ENCODE measurements around the gene CRADD.
"Not testable (repeated sequence)": the region's sequence is repeated elsewhere in the genome, so short reads cannot be mapped to it uniquely, and the experiment has no call there.

The CRADD gene

DNA sequence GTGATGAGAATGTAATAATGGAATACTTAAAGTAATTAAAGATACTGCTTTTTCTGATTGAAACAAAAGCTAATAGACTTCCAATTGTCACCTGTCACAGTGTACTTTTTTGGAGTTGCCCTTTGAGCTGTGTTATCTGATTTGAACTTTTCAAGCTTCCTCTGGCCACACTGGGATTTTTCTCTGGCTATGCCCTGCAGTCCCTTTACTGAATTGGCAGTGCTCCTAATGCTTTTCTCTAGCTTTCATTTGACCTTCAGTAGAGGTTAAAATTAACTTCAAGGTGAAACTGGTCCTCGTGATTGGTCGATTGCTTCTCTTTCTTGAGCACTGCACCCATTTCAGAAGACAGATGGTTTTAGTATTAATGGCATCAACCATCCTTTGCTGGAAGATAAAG, 89.2 kb downstream of the CRADD start:
- peak overlapping the region in 1 of 2 donors; percentile 60 for H3K27ac Mint-ChIP-seq
- no peaks in the 10 kb centered on the region for H3K36me3 Mint-ChIP-seq (ENCODE audit: insufficient read depth)
- H3K27me3 Mint-ChIP-seq: no peaks in the 10 kb centered on the region
- H3K4me1 Mint-ChIP-seq (ENCODE audit: low read depth in 2 of 2): peaks cover 20 to 30% of the 10 kb centered on the region in 2 donors
- H3K9me3 Mint-ChIP-seq: no peaks in the 10 kb centered on the region
- DNase-seq (no peak), ATAC-seq (replicated peaks) (no peak)
- H3K4me3 Mint-ChIP-seq: no peak overlapping the region

DNA sequence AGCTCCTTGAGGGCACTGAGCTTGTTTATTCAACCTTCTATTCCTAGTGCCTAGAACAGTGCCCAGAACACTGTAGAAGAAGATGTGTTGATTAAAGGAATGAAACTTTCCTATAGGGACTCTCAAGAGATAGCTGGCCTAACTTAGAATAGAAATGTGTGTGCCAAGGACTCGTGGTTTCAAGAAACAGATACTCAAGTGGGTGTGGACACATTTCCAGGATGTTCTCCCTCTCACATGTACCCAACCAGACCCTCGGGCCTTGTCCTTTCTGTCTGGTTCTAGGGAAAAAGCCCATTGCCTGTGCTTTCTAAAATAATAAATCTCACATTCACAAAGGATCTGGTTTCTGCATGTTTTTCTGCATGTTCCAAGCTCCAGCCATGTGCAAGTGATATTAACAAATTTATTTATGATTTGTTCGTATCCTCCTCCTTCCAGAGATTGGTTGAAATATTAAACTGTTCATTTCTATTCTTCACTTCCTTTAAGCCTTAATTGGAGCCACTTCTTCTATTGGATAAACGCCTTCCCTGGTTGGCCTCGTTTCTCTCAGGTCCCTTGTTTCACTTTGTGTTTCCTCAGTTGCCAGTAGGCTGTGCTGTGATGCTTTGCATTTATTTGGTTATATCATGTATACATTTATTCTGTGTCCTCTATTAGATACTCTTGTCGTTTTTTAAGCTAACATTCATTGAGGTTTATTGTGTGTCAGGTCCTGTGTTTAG, 89.8 kb downstream of the CRADD start:
- H3K36me3 Mint-ChIP-seq (ENCODE audit: insufficient read depth): peaks cover 2% of the 10 kb centered on the region
- ATAC-seq (replicated peaks): peak; percentile 80
- peak overlapping the region; percentile 3 to 25 for H3K4me3 Mint-ChIP-seq
- H3K27me3 Mint-ChIP-seq: no peaks in the 10 kb centered on the region
- H3K9me3 Mint-ChIP-seq: no peaks in the 10 kb centered on the region
- H3K27ac Mint-ChIP-seq: peak overlapping the region; percentile 35 to 60
- DNase-seq: peak in 2 of 3 experiments; percentile 24 to 27
- peaks cover 24 to 36% of the 10 kb centered on the region in 2 donors for H3K4me1 Mint-ChIP-seq (ENCODE audit: low read depth in 2 of 2)

DNA sequence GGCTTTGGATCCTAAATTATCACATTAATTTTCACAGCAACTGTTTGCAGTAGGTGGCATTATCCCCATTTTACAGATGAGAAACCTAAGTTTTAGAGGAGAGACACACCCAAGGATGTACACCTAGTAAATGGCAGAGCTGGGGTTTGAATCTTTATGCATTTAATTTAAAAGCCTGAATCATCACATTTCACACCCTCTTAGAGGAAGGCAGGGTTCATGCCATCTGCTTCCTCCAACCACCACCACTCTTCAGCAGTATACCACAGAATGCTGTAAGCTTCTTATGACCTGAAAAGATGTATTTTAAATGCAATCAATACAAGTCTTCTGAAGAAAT, 90.3 kb downstream of the CRADD start:
- Mint-ChIP-seq H3K4me1 (ENCODE audit: low read depth in 2 of 2) (peaks cover 29 to 42% of the 10 kb centered on the region in 2 donors), H3K27me3 (no peaks in the 10 kb centered on the region), H3K4me3 (peak overlapping the region; percentile 3 to 25), H3K27ac (peak overlapping the region; percentile 35 to 60), H3K9me3 (no peaks in the 10 kb centered on the region), H3K36me3 (ENCODE audit: insufficient read depth) (peaks cover 4% of the 10 kb centered on the region)
- ATAC-seq (replicated peaks): peak; percentile 76
- no peak for DNase-seq

DNA sequence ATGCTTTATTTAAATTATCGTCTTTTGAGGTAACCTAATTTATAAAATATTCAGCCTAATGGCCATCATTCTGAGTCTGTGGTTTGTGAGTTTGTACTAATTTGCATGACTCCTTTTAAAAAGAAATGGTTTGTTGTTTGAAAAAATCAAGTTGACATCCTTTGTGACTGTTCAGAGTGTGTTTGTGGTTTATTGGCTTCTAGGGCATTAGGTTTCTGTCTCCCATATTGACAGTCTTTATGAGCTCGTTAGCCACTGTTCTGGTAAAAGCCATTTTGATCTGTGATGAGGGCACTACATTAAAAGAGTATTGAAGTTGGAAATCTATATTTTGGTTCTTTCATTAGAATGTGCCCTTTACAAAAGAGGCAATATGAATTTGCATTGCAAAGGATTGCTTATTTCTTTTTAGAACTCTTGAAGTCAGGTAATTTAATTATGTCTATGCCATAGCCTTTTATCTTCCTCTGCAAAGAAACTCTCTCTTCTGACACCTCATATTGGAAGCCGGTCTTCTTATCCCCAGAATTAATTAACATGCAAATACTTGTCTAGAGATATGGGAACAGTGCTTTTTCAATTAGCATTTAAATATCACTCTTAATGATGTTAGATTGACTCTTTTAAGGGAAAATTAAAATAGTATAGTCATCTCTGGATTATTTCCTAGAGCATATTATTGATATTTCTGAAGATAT, 95.0 kb downstream of the CRADD start:
- Mint-ChIP-seq H3K4me3 (peak overlapping the region in 1 of 2 donors; percentile 26), H3K27ac (peak overlapping the region; percentile 77 to 79), H3K36me3 (ENCODE audit: insufficient read depth) (peaks cover 15% of the 10 kb centered on the region), H3K9me3 (no peaks in the 10 kb centered on the region), H3K27me3 (no peaks in the 10 kb centered on the region), H3K4me1 (ENCODE audit: low read depth in 2 of 2) (peaks cover 34 to 37% of the 10 kb centered on the region in 2 donors)
- DNase-seq (no peak), ATAC-seq (replicated peaks) (peak; percentile 51)

DNA sequence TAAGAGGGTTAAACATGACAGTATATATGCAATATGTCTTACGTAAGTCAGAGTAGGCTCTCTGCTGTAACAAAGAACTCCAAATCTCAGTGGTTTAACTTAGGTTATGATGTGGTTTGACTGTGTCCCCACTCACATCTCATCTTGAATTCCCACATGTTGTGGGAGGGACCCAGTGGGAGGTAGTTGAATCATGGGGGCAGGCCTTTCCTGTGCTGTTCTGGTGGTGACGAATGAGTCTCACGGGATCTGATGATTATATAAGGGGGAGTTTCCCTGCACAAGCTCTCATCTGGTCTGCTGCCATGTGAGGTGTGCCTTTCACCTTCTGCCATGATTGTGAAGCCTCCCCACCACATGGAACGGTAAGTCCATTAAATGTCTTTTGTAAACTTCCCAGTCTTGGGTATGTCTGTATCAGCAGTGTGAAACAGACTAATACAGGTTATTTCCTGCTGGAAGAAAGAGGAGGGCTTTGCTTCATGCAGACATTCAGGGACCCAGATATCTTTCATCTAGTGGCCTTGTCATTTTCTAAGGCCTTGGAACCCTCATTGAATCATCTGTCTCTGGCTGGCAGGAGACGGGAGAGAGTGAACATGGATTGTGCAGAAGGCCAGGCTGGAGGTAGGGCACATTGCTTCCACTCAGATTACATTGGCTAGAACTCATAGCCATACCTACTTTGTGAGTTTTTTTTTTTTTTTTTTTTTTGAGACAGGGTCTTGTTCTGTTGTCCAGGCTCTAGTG, 96.1 kb downstream of the CRADD start:
- Mint-ChIP-seq H3K36me3 (ENCODE audit: insufficient read depth) (peaks cover 15% of the 10 kb centered on the region), H3K9me3 (no peaks in the 10 kb centered on the region), H3K4me1 (ENCODE audit: low read depth in 2 of 2) (peaks cover 25% of the 10 kb centered on the region in 2 donors), H3K27me3 (no peaks in the 10 kb centered on the region), H3K27ac (peak overlapping the region; percentile 77 to 79), H3K4me3 (peak overlapping the region in 1 of 2 donors; percentile 26)
- ATAC-seq (replicated peaks): peak; percentile 75
- peak in 2 of 3 experiments; percentile 24 to 29 for DNase-seq

DNA sequence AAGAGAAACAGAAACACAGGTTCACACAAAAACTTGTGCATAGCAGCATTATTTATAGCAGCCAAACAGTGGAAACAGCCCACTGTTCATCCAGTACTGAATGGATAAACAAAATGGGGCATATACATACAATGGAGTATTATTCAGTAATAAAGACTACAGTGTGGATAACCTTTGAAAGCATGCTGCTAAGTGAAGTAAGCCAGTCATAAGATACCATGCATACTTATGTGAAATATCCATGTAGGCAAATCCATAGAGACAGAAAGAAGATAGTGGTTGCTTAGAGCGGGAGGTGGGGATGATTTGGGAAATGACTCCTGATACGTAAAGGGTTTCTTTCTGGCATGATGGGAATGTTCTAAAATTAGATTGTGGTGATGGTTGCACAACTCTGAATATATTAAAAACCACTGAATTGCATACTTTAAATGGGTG, 99.4 kb downstream of the CRADD start:
- DNase-seq: no peak
- H3K4me1 Mint-ChIP-seq (ENCODE audit: low read depth in 2 of 2): peaks cover 15 to 20% of the 10 kb centered on the region in 2 donors
- H3K27ac Mint-ChIP-seq: no peak overlapping the region
- ATAC-seq (replicated peaks): no peak
- H3K27me3 Mint-ChIP-seq: no peaks in the 10 kb centered on the region
- H3K9me3 Mint-ChIP-seq: no peaks in the 10 kb centered on the region
- no peak overlapping the region for H3K4me3 Mint-ChIP-seq
- peaks cover 15% of the 10 kb centered on the region for H3K36me3 Mint-ChIP-seq (ENCODE audit: insufficient read depth)

DNA sequence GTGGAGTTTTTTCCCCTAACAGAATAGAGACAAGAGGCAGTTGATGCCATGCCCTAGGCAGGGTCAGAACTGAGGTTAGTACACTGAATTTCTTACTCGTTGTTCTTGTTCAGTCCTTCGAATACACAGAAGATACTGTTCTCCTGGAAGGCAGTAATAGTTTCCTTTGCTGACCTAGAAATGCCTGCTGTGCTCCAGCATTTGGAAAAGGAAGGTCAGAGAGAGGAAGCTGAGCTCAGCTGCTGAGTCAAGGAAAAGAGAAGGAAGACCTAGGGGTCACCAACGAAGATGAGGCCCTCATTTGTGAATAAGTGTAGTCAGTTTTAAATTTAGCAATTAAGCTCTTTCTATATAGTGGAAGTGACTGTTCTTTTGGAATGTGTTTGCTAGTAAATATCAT, 100.1 kb downstream of the CRADD start:
- Mint-ChIP-seq H3K36me3 (ENCODE audit: insufficient read depth) (peaks cover 10% of the 10 kb centered on the region), H3K4me3 (no peak overlapping the region), H3K27ac (no peak overlapping the region), H3K4me1 (ENCODE audit: low read depth in 2 of 2) (peaks cover 8 to 14% of the 10 kb centered on the region in 2 donors), H3K27me3 (no peaks in the 10 kb centered on the region), H3K9me3 (no peaks in the 10 kb centered on the region)
- DNase-seq: no peak
- ATAC-seq (replicated peaks): no peak

DNA sequence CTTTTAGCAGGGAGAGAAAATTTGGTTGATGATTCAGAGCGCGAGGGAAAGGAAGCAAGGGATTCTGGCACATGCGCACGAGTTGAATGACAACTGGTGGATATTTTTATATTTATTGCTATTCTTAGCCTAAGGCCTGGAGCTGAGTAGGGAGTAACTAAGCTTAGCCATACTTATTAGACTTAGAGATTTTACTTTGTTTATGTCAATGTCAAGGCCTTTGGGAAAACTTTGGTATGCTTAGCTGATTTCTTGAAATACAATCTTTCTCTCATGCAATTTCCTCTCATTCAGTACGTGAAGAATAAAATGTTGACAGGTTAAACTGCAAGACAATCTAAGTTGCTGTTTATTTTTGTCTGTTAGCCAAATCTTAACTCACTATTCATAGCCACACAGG, 101.1 kb downstream of the CRADD start:
- Mint-ChIP-seq H3K9me3 (no peaks in the 10 kb centered on the region), H3K4me1 (ENCODE audit: low read depth in 2 of 2) (peaks cover 2 to 4% of the 10 kb centered on the region in 2 donors), H3K27ac (no peak overlapping the region), H3K36me3 (ENCODE audit: insufficient read depth) (peaks cover 5% of the 10 kb centered on the region), H3K27me3 (no peaks in the 10 kb centered on the region), H3K4me3 (no peak overlapping the region)
- ATAC-seq (replicated peaks) (no peak), DNase-seq (no peak)

DNA sequence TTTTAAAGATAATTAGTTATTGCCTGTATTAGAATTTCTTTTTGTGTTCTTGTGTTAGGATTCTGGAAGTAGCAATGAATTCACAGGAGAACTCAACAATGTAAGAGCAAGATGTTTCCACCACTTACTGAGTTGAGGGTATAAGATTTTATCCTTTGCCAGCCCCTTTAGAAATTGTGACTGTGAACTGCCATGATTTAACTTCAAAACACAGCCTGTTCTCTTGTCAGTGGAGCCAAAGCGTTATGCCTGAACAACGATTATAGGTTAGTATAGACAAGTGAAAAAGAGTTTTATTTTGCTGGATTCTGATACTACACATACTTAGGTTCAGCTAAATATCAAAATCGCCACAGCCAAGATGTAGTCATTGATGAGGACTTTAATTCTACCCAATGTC, 101.6 kb downstream of the CRADD start:
- ATAC-seq (replicated peaks): no peak
- no peak for DNase-seq
- H3K4me1 Mint-ChIP-seq (ENCODE audit: low read depth in 2 of 2): peaks cover 0 to 3% of the 10 kb centered on the region in 2 donors
- no peak overlapping the region for H3K4me3 Mint-ChIP-seq
- H3K36me3 Mint-ChIP-seq (ENCODE audit: insufficient read depth): peaks cover 3% of the 10 kb centered on the region
- no peak overlapping the region for H3K27ac Mint-ChIP-seq
- no peaks in the 10 kb centered on the region for H3K27me3 Mint-ChIP-seq
- no peaks in the 10 kb centered on the region for H3K9me3 Mint-ChIP-seq

DNA sequence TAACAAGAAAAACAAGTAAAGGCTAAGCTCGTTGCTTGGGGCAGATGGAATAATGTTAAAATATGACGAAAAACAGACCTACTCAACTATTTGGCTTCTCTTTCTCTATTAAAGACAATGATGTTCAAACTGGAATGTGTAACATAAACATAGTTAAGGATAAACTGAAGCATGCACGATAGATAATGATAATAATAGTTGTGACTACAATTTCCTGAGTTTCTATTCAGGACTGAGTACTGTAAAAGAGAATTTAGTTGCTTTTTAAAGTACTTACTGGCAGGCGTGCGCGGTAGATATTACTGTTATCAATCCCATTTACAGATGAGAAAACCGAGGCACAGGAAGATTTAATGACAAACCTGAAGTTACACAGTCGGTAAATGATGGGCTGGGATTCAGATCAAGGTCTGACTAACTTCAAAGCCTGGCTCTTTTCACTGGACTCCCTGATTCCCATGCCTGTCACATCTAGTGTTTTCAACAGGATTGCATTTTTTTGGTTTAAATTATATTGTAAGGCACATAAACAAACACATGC, 103.0 kb downstream of the CRADD start:
- Mint-ChIP-seq H3K27ac (no peak overlapping the region), H3K27me3 (no peaks in the 10 kb centered on the region), H3K4me1 (ENCODE audit: low read depth in 2 of 2) (peaks cover 12 to 13% of the 10 kb centered on the region in 2 donors), H3K4me3 (no peak overlapping the region), H3K36me3 (ENCODE audit: insufficient read depth) (no peaks in the 10 kb centered on the region), H3K9me3 (no peaks in the 10 kb centered on the region)
- no peak for DNase-seq
- no peak for ATAC-seq (replicated peaks)

DNA sequence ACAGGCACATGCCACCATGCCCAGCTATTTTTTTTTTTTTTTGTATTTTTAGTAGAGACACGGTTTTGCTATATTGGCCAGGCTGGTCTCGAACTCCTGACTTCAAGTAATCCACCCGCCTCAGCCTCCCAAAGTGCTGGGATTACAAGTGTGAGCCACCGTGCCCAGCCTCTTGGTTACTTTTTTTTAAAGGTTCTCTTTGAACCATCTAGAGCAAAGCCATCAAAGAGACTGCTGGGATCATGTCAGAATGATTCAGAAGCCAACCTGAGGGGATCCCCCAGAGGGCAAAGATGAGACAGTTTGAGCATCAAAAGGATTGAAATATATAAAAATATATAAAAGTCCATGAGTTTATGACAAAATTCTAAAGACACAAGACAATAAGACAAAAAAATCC, 103.7 kb downstream of the CRADD start:
- DNase-seq, H3K27ac Mint-ChIP-seq, H3K4me3 Mint-ChIP-seq: not testable (repeated sequence)

DNA sequence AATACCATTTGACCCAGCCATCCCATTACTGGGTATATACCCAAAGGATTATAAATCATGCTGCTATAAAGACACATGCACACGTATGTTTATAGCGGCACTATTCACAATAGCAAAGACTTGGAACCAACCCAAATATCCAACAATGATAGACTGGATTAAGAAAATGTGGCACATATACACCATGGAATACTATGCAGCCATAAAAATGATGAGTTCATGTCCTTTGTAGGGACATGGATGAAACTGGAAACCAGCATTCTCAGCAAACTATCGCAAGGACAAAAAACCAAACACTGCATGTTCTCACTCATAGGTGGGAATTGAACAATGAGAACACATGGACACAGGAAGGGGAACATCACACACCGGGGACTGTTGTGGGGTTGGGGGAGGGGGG, 104.8 kb downstream of the CRADD start:
- not testable (repeated sequence) for H3K4me3 Mint-ChIP-seq; DNase-seq; ATAC-seq (replicated peaks); H3K27ac Mint-ChIP-seq; H3K36me3 Mint-ChIP-seq (ENCODE audit: insufficient read depth); H3K9me3 Mint-ChIP-seq; H3K27me3 Mint-ChIP-seq
- peaks cover 16 to 20% of the 10 kb centered on the region in 2 donors for H3K4me1 Mint-ChIP-seq (ENCODE audit: low read depth in 2 of 2)

More for the DNA sequence above, 103.7 kb downstream of the CRADD start:
- H3K36me3 Mint-ChIP-seq (ENCODE audit: insufficient read depth); H3K27me3 Mint-ChIP-seq; H3K9me3 Mint-ChIP-seq; ATAC-seq (replicated peaks): not testable (repeated sequence)
- peaks cover 16 to 20% of the 10 kb centered on the region in 2 donors for H3K4me1 Mint-ChIP-seq (ENCODE audit: low read depth in 2 of 2)

DNA sequence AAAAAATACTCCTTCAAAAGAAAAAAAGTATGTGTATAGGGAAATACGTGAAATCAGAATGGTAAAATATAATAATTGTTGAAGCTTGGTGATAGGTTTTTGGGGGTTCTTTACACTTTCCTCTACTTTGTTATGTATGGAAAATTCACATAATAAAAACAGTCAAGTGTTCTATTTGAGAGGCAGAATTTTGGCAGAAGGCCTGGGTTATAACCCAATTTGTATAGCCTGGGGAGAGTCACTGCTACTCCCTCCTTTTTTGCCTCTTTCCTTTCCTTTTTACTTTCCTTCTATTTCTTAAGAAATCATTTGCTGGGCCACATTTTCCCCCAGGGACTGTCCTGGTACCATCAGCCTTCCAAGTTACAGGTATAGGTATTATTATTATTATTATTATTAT, 105.7 kb downstream of the CRADD start:
- DNase-seq (no peak), ATAC-seq (replicated peaks) (no peak)
- H3K27ac Mint-ChIP-seq: no peak overlapping the region
- no peak overlapping the region for H3K4me3 Mint-ChIP-seq
- no peaks in the 10 kb centered on the region for H3K9me3 Mint-ChIP-seq
- H3K36me3 Mint-ChIP-seq (ENCODE audit: insufficient read depth): no peaks in the 10 kb centered on the region
- peaks cover 16 to 20% of the 10 kb centered on the region in 2 donors for H3K4me1 Mint-ChIP-seq (ENCODE audit: low read depth in 2 of 2)
- no peaks in the 10 kb centered on the region for H3K27me3 Mint-ChIP-seq
